Heart left ventricle (tissue), 16 donors: ENCODE results near the gene RNASE12. TPM values are rescaled to one million over a fixed set of nuclear protein-coding genes. Genes with fewer than 3 reads are reported as not detected.
"Not testable (repeated sequence)": the region's sequence is repeated elsewhere in the genome, so short reads cannot be mapped to it uniquely, and the experiment has no call there.

Experiments used
- ATAC-seq, 4 donors: fragments of 200-7000 bp; cut with Tn5 transposase; one replicate each; pipeline ENCODE4 v1.9.1; 2020 to 2022; ENCODE audit warnings: moderate library complexity in 4 of 4, mild to moderate bottlenecking in 3 of 4, moderate number of reproducible peaks in 1 of 4
- DNase-seq, 5 donors: peaks; one replicate each; pipeline ENCODE4 v3.0.0-alpha.2; 2020
- H3K27ac ChIP-seq, 12 donors: fragments of 200-600 bp; sonication (generic) in 4 of 12; one replicate each; pipeline versions ENCODE4 v1.5.0 to v1.8.0; 2016 to 2022; ENCODE audit warnings: mild to moderate bottlenecking in 2 of 12
- H3K27me3 ChIP-seq, 9 donors: fragments of 200-600 bp; sonication (generic) in 2 of 9; one replicate each; pipeline versions ENCODE4 v1.5.1 to v1.8.0; 2016 to 2022; ENCODE audit warnings: mild to moderate bottlenecking in 3 of 9
- H3K36me3 ChIP-seq, 9 donors: fragments of 200-600 bp; sonication (generic) in 2 of 9; one replicate each; pipeline versions ENCODE4 v1.5.0 to v1.8.0; 2018 to 2022; ENCODE audit warnings: mild to moderate bottlenecking in 2 of 9
- H3K4me1 ChIP-seq, 12 donors: fragments of 200-600 bp; sonication (generic) in 4 of 12; one replicate each; pipeline versions ENCODE4 v1.5.0 to v1.8.0; 2016 to 2022; ENCODE audit warnings: mild to moderate bottlenecking in 3 of 12
- H3K4me3 ChIP-seq, 12 donors: fragments of 200-600 bp; sonication (generic) in 4 of 12; one replicate each; pipeline versions ENCODE4 v1.5.0 to v1.8.0; 2017 to 2022; ENCODE audit warnings: mild to moderate bottlenecking in 9 of 12, moderate library complexity in 4 of 12
- H3K9me3 ChIP-seq, 12 donors: fragments of 200-600 bp; sonication (generic) in 4 of 12; one replicate each; pipeline versions ENCODE4 v1.5.0 to v1.8.0; 2016 to 2022; ENCODE audit warnings: mild to moderate bottlenecking in 1 of 12
- POLR2A ChIP-seq, 2 donors: fragments of 450-650 bp; IDR thresholded peaks; one replicate each; pipeline ENCODE4 v1.6.1; 2017; ENCODE audit warnings: antibody characterized with exemption in 2 of 2, mild to moderate bottlenecking in 2 of 2, moderate library complexity in 2 of 2
- whole genome bisulfite sequencing, 4 donors: extraction: QIAGEN DNeasy Blood & Tissue Kit in 2 of 4; methylation state at CpG; one replicate each; pipeline versions ENCODE4 v1.1.5 to v1.1.7; 2013 to 2018; 5-methylcytosine and 5-hydroxymethylcytosine counted together
- intact Hi-C, 10 donors: fragments of 100-400 bp; cut with DNase I; formaldehyde crosslinking; loops; one replicate each; pipeline versions ENCODE4 v1.11.1 to v1.14.2; 2022
- polyA plus RNA-seq, 2 donors: library from polyadenylated mRNA; stranded (reverse); fragments of 200-250 nt; gene quantifications; one replicate each; pipeline ENCODE4 v1.2.3, GENCODE V29; 2013
- total RNA-seq, 9 donors: library from RNA; depleted of rRNA in 2 of 9; stranded (reverse); fragments of >200 nt in 2 of 9; fragmentation: NEBNext Ultra II Directional in 3 of 9; extraction: Animal tissue kit (Norgen Biotek cat#: 25700) in 3 of 9; gene quantifications; one replicate each; pipeline versions ENCODE4 v1.1.0 to v1.2.4, GENCODE V29; 2016 to 2023
- TF ChIP-seq, protein P1 (sequence below), 12 donors: fragments of 200-600 bp; sonication (generic) in 4 of 12; IDR thresholded peaks; one replicate each; pipeline versions ENCODE4 v1.5.0 to v1.8.0; 2018 to 2022; ENCODE audit warnings: antibody characterized with exemption in 12 of 12, mild to moderate bottlenecking in 5 of 12
- donor health status: ischemic (EF 13 %, LVEDD 7.1; RV severe dilation, severe dysfunction).
- donor health status: healthy with polysubstance abuse.
- donor health status: DM: no; HTN: yes; CAD: no.
- donor health status: DM: no; HTN: no; CAD: no.
- donor health status: ischemic (EF 25% LVEDD 6.9; RV normal size, moderate dysfunction).
- donor health status: ischemic (EF 25% LVEDD 5.7; RV mildly dilated, moderate dysfunction).
- donor health status: healthy.
- donor health status: DM: yes; HTN: yes; CAD: no.
- donor health status: ischemic (EF 35%, LVEDD 5.7; RV mildly dilated, moderate dysfunction).
- donor health status: nonischemic (EF 11% LVEDD 7.7; RV severe dilation, severe dysfunction).
- donor health status: DM: yes; HTN: yes; CAD: no.
- donor health status: PGD.
- donor health status: ischemic (EF 29% LVEDD 5.4; RV normal size, mild dysfunction).
- donor health status: nonischemic (EF 23%, LVEDD 6.1; RV moderate dilation, normal function).

Gene RNASE12
- total and polyA plus RNA-seq, 11 donors, result not detected

DNA sequence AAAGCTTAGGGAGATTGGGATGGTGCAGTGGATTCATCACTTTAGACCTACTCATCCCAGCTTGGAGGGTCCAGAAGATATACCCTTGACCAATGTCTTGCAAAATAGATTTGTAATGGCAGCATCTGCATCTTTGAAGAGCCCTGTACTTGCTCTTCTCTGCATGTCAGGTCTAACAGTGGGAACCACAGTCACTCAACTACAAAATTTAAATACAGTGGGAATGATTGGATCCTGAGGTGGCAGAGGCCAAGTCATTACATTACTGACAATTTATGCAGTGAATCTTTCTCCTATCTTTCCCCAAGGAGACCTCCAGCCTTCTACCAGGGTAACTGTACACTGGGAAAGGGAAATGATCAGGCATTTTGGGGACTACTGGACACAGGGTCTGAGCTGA, 22.1 kb downstream of the RNASE12 start:
- ATAC-seq (no peak), DNase-seq (no peak)
- Histone ChIP-seq H3K27ac (no peak overlapping the region), H3K27me3 (no peaks in the 10 kb centered on the region), H3K36me3 (no peaks in the 10 kb centered on the region), H3K9me3 (peaks cover 0 to 25% (median 15%) of the 10 kb centered on the region in 12 donors), H3K4me3 (no peak overlapping the region), H3K4me1 (no peaks in the 10 kb centered on the region)
- intact Hi-C loops, result no loop called here
- TF ChIP-seq POLR2A (IDR thresholded peaks at IDR 0.05), result no peak
- TF ChIP-seq, protein P1, sequence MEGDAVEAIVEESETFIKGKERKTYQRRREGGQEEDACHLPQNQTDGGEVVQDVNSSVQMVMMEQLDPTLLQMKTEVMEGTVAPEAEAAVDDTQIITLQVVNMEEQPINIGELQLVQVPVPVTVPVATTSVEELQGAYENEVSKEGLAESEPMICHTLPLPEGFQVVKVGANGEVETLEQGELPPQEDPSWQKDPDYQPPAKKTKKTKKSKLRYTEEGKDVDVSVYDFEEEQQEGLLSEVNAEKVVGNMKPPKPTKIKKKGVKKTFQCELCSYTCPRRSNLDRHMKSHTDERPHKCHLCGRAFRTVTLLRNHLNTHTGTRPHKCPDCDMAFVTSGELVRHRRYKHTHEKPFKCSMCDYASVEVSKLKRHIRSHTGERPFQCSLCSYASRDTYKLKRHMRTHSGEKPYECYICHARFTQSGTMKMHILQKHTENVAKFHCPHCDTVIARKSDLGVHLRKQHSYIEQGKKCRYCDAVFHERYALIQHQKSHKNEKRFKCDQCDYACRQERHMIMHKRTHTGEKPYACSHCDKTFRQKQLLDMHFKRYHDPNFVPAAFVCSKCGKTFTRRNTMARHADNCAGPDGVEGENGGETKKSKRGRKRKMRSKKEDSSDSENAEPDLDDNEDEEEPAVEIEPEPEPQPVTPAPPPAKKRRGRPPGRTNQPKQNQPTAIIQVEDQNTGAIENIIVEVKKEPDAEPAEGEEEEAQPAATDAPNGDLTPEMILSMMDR (IDR thresholded peaks at IDR 0.05), result no peak

DNA sequence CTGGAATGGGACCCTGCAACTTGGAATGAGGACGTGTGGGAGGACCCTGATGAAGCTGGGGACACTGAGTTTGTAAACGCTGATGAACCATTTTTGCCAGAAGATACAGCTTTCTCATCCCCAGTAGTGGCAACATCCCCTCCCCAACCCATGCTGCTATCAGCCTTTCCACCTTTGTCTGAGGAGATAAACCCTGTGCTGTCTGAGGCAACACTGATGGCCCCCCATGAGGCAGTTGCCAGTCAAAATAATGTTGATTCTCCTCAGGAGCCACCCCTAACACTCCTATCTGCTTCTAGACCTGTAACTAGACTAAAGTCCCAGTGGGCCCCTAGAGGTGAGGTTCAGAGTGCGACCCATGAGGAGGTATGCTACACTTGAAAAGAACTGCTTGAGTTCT, 22.8 kb downstream of the RNASE12 start:
- peaks cover 0 to 25% (median 15%) of the 10 kb centered on the region in 12 donors for H3K9me3 ChIP-seq
- no peak for ATAC-seq
- TF ChIP-seq, protein P1 (IDR thresholded peaks at IDR 0.05), result no peak
- no peak for TF ChIP-seq POLR2A (IDR thresholded peaks at IDR 0.05)
- DNase-seq, result no peak
- H3K4me3 ChIP-seq, result no peak overlapping the region
- no peaks in the 10 kb centered on the region for H3K27me3 ChIP-seq
- H3K36me3 ChIP-seq, result no peaks in the 10 kb centered on the region
- no peaks in the 10 kb centered on the region for H3K4me1 ChIP-seq
- 70 to 80% (median 76%) methylated on average over 3 of the region's 3 CpGs for WGBS, 4 donors
- H3K27ac ChIP-seq, result no peak overlapping the region
- intact Hi-C loops, result no loop called here

DNA sequence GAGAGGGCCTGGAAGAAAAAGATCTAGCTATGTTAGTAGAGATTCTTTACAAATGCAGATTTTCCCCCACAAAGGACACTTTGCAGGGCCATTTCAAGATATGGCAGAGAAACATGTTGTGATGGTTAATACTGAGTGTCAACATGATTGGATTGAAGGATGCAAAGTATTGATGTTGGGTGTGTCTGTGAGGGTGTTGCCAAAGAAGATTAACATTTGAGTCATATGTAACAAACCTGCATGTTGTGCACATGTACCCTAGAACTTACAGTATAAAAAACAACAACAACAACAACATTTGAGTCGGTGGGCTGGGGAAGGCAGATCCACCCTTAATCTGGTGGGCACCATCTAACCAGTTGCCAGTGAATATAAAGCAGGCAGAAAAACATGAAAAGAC, 24.0 kb downstream of the RNASE12 start:
- intact Hi-C loops, H3K27ac ChIP-seq, H3K4me1 ChIP-seq, ATAC-seq, H3K4me3 ChIP-seq, H3K36me3 ChIP-seq, H3K27me3 ChIP-seq, DNase-seq: not testable (repeated sequence)
- H3K9me3 ChIP-seq, result peaks cover 0 to 25% (median 15%) of the 10 kb centered on the region in 12 donors
- WGBS, 4 donors, result 78 to 87% (median 80%) methylated on average over 1 of the region's 1 CpG

DNA sequence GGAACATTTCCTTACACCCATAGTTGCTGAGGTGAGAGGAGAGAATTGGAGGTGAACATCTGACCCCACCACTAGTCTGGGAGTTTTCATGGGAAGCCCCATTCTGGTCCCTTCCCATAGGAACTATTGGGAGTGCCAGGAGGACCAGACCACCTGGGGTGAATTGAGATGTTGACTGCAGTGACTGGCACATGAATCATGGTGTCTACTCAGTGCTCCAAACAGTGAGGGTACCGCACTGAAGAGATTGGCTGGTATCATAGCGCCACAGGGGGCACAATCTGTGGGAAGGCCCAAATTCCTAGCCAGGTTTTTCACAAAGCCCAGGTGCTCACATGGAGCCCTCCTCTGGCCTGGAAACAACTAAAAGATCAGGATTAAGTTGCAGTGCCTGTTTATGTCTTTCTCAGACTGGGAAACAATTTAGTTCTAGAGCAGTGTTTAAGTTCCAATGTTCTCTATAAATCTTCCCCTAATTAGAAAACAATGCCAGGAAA, 26.6 kb downstream of the RNASE12 start:
- Histone ChIP-seq H3K4me3 (no peak overlapping the region), H3K27me3 (no peaks in the 10 kb centered on the region), H3K4me1 (no peaks in the 10 kb centered on the region), H3K9me3 (peaks cover 0 to 20% (median 13%) of the 10 kb centered on the region in 12 donors), H3K27ac (no peak overlapping the region), H3K36me3 (no peaks in the 10 kb centered on the region)
- WGBS, 4 donors, result 80 to 100% (median 89%) methylated on average over 1 to 2 of the region's 2 CpGs
- intact Hi-C loops, result no loop called here
- DNase-seq (no peak), ATAC-seq (no peak)
- TF ChIP-seq POLR2A (IDR thresholded peaks at IDR 0.05), result no peak
- TF ChIP-seq, protein P1 (IDR thresholded peaks at IDR 0.05), result no peak

DNA sequence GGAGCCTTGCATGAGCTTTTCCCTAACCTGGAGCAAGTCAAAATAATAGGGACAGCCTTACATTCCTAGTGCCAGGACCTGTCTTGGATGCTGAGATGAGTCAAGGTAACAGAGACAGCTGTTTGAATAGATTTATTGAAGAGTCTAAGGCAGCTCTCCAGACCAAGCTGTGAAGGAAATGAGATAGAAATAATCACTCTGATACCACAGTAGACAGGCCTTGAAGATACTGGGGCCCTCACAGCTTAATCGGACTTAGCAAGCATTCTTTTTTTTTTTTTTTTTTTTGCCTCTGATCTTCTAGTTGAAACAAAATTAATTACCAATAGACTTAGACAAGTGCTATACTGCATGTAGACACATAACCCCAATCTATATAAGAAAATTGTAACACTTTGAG, 27.2 kb downstream of the RNASE12 start:
- ATAC-seq (no peak), DNase-seq (no peak)
- Histone ChIP-seq H3K4me1 (no peaks in the 10 kb centered on the region), H3K27ac (no peak overlapping the region), H3K27me3 (no peaks in the 10 kb centered on the region), H3K9me3 (peaks cover 0 to 15% (median 7%) of the 10 kb centered on the region in 12 donors), H3K4me3 (no peak overlapping the region), H3K36me3 (no peaks in the 10 kb centered on the region)
- intact Hi-C loops, result no loop called here
- 44 to 74% (median 60%) methylated on average over 1 of the region's 1 CpG for WGBS, 4 donors
- TF ChIP-seq, protein P1 (IDR thresholded peaks at IDR 0.05), result no peak
- TF ChIP-seq POLR2A (IDR thresholded peaks at IDR 0.05), result no peak
